ENCODE measurements around the gene CYLD. TPM values are rescaled to one million over a fixed set of nuclear protein-coding genes. Genes with fewer than 3 reads are reported as not detected.

The CYLD gene
- total and polyA plus RNA-seq, 11 donors = 7.5 to 68.8 (median 38.8) TPM

DNA sequence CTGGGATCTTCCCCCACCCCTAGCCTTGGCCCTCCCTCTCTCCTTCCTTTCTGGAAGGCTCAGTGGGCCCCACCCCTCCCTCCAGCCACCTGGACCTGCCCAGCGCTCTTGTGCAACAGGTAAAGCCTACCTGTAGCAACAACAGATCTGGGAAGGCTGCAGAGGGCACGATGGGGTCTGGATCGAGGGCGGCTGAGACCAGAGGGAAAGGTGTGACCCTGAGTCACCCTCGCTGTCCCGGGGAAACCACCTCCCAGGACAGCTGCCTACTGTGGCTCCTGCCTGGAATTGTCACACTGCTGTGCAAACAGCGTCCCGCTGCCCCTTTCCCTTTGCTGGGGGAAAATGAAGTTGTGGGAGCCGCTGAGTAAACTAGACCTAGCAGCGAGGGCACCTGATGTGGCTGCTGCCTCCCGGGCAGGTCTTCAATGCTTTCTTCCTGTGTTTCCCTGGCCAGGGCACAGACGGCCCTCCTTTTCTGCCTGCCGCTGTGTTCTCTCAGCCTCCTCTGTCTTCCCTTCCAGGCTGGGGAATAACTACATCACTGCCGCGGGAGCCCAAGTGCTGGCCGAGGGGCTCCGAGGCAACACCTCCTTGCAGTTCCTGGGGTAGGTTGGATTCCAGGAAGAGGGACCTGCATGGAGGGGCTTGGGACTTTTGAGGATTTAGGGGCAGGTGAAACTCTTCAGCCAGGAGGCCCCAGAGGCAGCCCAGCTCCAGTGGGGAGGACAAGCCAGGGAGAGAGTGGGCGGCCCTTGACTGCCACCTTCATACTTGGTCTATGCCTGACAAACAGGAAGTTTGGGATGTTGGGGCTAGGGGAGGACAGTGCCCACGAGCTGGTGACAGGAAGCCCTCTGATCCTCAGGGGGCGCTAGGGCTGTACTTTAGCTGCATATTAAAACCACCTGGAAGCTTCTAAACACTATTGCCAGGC is 22.2 kb upstream of the CYLD start:
- no peak overlapping the region for H3K4me3 ChIP-seq
- 73 to 85% (median 80%) methylated on average over 20 of the region's 20 CpGs for WGBS, 4 donors
- peaks cover 0 to 46% (median 0%) of the 10 kb centered on the region in 9 donors for H3K36me3 ChIP-seq
- peaks cover 0 to 7% (median 0%) of the 10 kb centered on the region in 12 donors for H3K9me3 ChIP-seq
- H3K27me3 ChIP-seq = no peaks in the 10 kb centered on the region
- intact Hi-C loops (cut with DNase I) = no loop called here
- TF ChIP-seq, protein P1, sequence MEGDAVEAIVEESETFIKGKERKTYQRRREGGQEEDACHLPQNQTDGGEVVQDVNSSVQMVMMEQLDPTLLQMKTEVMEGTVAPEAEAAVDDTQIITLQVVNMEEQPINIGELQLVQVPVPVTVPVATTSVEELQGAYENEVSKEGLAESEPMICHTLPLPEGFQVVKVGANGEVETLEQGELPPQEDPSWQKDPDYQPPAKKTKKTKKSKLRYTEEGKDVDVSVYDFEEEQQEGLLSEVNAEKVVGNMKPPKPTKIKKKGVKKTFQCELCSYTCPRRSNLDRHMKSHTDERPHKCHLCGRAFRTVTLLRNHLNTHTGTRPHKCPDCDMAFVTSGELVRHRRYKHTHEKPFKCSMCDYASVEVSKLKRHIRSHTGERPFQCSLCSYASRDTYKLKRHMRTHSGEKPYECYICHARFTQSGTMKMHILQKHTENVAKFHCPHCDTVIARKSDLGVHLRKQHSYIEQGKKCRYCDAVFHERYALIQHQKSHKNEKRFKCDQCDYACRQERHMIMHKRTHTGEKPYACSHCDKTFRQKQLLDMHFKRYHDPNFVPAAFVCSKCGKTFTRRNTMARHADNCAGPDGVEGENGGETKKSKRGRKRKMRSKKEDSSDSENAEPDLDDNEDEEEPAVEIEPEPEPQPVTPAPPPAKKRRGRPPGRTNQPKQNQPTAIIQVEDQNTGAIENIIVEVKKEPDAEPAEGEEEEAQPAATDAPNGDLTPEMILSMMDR (IDR thresholded peaks at IDR 0.05) = no peak
- TF ChIP-seq POLR2A (IDR thresholded peaks at IDR 0.05) = no peak
- H3K4me1 ChIP-seq = peaks cover 0 to 14% (median 0%) of the 10 kb centered on the region in 12 donors
- DNase-seq (no peak), ATAC-seq (no peak)
- no peak overlapping the region for H3K27ac ChIP-seq

DNA sequence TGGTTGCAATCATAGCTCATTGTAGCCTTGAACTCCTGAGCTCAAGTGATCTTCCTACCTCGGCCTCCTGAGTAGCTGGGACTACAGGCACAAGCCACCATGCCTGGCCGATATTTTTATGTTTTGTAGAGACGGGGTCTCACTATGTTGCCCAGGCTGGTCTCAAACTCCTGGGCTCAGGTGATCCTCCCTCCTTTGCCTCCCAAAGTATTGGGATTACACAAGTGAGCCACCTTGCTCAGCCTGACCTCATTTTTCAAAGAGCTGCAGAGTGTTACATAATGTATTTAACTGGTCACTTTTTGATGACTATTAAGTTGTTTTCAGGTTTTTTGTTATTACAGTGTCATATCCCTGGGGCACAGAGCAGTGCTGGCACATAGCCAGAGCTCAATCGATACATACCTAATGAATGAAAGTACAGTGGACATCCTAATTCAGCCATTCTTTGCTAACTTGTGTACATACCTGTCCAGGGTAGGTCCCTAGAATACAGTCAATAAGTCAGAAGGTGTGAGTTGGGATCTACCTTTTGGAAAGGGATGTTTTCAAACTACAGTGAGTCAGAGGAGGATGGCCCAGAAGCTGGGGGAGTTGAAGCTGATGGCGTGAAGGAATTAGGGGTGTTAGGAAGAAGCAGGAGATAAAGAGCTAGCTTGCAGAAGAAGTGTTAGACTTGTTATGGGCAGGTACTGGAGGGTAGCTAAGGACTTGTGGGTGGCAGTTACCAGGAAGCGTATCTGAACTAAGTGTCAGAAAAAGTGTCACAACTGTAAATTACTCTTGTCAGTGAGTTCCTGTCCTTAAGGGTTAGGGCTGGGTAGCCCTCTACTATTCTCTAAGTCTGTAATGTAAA is 20.1 kb upstream of the CYLD start:
- DNase-seq (no peak), ATAC-seq (no peak)
- TF ChIP-seq, protein P1 (IDR thresholded peaks at IDR 0.05) = no peak
- no peak for TF ChIP-seq POLR2A (IDR thresholded peaks at IDR 0.05)
- peaks cover 0 to 56% (median 0%) of the 10 kb centered on the region in 9 donors for H3K36me3 ChIP-seq
- peaks cover 0 to 7% (median 0%) of the 10 kb centered on the region in 12 donors for H3K4me1 ChIP-seq
- no peak overlapping the region for H3K4me3 ChIP-seq
- intact Hi-C loops (cut with DNase I) = no loop called here
- H3K27me3 ChIP-seq = no peaks in the 10 kb centered on the region
- peaks cover 0 to 7% (median 0%) of the 10 kb centered on the region in 12 donors for H3K9me3 ChIP-seq
- peak overlapping the region in 1 of 12 donors; percentile 53 for H3K27ac ChIP-seq
- 90 to 95% (median 92%) methylated on average over 6 of the region's 6 CpGs for WGBS, 4 donors

DNA sequence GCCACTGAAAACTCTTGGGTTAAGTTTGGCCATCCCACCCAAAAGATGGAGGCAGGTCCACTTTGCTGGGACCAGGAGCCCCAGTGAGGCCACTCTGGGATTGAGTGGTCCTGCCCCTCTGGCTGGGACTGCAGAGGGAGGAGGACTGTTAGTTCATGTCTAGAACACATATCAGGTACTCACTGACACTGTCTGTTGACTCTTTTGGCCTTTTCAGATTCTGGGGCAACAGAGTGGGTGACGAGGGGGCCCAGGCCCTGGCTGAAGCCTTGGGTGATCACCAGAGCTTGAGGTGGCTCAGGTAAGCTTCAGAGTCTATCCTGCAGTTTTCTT is 19.5 kb upstream of the CYLD start:
- Histone ChIP-seq H3K9me3 (peaks cover 0 to 7% (median 0%) of the 10 kb centered on the region in 12 donors), H3K27me3 (no peaks in the 10 kb centered on the region), H3K4me1 (peaks cover 0 to 1% (median 0%) of the 10 kb centered on the region in 12 donors), H3K4me3 (no peak overlapping the region), H3K27ac (peak overlapping the region in 1 of 12 donors; percentile 53), H3K36me3 (peaks cover 0 to 55% (median 0%) of the 10 kb centered on the region in 9 donors)
- intact Hi-C loops (cut with DNase I) = no loop called here
- 86 to 100% (median 97%) methylated on average over 1 of the region's 1 CpG for WGBS, 4 donors
- TF ChIP-seq POLR2A (IDR thresholded peaks at IDR 0.05) = no peak
- TF ChIP-seq, protein P1 (IDR thresholded peaks at IDR 0.05) = no peak
- DNase-seq (no peak), ATAC-seq (no peak)

DNA sequence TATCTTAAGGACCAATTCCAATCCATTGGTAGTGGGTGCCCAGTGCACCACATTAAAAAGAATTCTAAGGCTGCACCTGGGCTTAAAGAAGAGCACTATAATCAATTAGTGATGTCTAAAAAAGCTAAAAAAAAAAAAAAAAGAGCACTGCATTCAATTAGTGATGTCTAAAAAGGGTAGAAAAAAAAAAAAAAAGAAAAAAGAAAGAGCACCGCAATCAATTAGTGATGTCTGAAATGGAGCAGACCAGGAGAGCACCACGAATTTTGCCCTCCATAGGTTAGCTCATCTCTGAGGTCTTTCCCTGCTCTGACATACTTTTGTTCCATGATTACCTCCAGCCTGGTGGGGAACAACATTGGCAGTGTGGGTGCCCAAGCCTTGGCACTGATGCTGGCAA is 18.9 kb upstream of the CYLD start:
- H3K36me3 ChIP-seq = peaks cover 0 to 61% (median 0%) of the 10 kb centered on the region in 9 donors
- DNase-seq (no peak), ATAC-seq (no peak)
- H3K4me1 ChIP-seq = no peaks in the 10 kb centered on the region
- H3K27me3 ChIP-seq = no peaks in the 10 kb centered on the region
- no peak for TF ChIP-seq POLR2A (IDR thresholded peaks at IDR 0.05)
- TF ChIP-seq, protein P1 (IDR thresholded peaks at IDR 0.05) = no peak
- no peak overlapping the region for H3K4me3 ChIP-seq
- H3K27ac ChIP-seq = no peak overlapping the region
- H3K9me3 ChIP-seq = peaks cover 0 to 7% (median 0%) of the 10 kb centered on the region in 12 donors
- intact Hi-C loops (cut with DNase I) = no loop called here
- 80 to 88% (median 83%) methylated on average over 2 of the region's 2 CpGs for WGBS, 4 donors

All from heart left ventricle (tissue), 16 donors.